ENCODE measurements around the gene CIART.
"Not testable (repeated sequence)": the region's sequence is repeated elsewhere in the genome, so short reads cannot be mapped to it uniquely, and the experiment has no call there.

The CIART gene

DNA sequence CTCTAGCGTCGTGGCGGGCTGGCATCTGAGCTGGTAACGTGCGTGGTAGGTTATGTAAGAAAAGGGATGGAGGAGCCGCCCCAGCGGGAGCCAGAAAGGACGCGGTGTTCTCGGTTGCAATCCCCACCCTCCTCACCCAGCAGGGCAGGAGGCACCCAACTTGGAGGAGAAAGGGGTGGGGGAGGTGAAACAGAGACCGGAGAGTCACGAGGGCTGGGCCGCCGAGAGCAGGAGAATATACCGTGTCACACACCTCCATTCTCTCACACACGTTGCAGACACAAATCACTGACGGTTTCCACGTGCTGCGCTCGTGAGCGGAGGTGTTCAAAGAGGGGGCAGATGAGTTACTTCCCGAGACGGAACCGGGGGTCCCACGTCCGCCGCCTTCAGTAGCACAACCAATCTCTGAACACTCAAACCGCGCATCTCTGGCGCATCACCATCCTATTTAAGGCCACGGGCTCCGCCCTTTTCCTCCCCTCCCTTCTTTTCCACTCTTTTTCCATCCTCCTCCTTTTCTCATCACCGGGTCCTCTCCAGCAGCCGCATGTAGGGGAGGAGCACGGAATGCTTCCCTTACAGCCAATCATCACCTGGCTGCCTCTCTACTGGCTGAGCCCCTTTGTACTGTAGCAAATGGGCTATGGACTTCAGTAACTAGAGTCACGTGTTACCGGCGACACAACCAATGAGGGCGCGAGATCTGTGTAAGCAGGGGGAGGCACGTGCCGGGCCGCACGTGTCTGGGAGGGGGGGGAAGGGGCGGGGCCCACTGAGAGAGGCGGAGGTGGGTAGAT lies at the start of gene CIART:
Gene CIART (plus strand): TSS at position 797 of the 800 bp plus-strand sequence. CDS start 714 bp downstream, outside the sequence.
- peak; percentile 94 for DNase-seq (ENCODE audit: insufficient read length, low spot score)

GRCh38 chr1:150232921-150233320 lies 49.4 kb upstream of the CIART start:
- DNase-seq (ENCODE audit: insufficient read length, low spot score); FAIRE-seq: not testable (repeated sequence)

More for the DNA sequence above, at the start of gene CIART:
- FAIRE-seq: peak; percentile 96

- DNase-seq (ENCODE audit: insufficient read length, low spot score) (no peak), FAIRE-seq (no peak)
Measured at GRCh38 chr1:150233359-150234308, 48.7 kb upstream of the CIART start.

- no peak for FAIRE-seq
- DNase-seq (ENCODE audit: insufficient read length, low spot score): no peak
Measured at GRCh38 chr1:150234309-150234565, 48.1 kb upstream of the CIART start.

GRCh38 chr1:150234566-150235293 lies 47.6 kb upstream of the CIART start:
- no peak for FAIRE-seq
- peak; percentile 66 for DNase-seq (ENCODE audit: insufficient read length, low spot score)

GRCh38 chr1:150235294-150235851 lies 47.0 kb upstream of the CIART start:
- FAIRE-seq (no peak), DNase-seq (ENCODE audit: insufficient read length, low spot score) (no peak)

- DNase-seq (ENCODE audit: insufficient read length, low spot score): peak; percentile 98
- FAIRE-seq: peak; percentile 31
Measured at GRCh38 chr1:150235852-150236613, 46.3 kb upstream of the CIART start, which contains the start of gene ANP32E. TSS of gene ANP32E (minus strand) at chr1:150236112. CDS start at chr1:150235786, 326 bp downstream.

GRCh38 chr1:150236614-150237100 lies 45.7 kb upstream of the CIART start:
- DNase-seq (ENCODE audit: insufficient read length, low spot score) (no peak), FAIRE-seq (no peak)

- DNase-seq (ENCODE audit: insufficient read length, low spot score): not testable (repeated sequence)
Measured at GRCh38 chr1:150237176-150237575, 45.2 kb upstream of the CIART start.

GRCh38 chr1:150237746-150238145 lies 44.6 kb upstream of the CIART start:
- FAIRE-seq (no peak), DNase-seq (ENCODE audit: insufficient read length, low spot score) (no peak)

More at GRCh38 chr1:150237176-150237575, 45.2 kb upstream of the CIART start:
- FAIRE-seq: not testable (repeated sequence)

DNA sequence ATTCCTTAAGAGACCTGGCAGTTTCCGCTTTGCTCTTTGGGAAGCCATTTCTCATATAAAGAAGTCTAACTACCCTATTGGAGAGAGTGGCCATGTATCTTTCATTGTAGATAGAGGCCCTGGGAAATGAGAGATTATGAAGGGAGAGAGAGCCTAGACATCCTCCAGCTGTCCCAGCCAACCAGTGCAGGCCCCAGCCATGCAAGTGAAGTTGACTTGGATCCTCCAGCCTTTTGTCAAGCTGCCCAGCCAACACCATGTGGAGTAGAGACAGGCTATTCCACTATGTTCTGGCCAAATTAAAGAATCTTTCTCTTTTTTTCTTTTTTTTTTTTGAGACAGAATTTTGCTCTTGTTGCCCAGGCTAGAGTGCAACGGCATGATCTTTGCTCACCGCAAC lies 39.4 kb upstream of the CIART start:
- no peak for DNase-seq (ENCODE audit: insufficient read length, low spot score)

DNA sequence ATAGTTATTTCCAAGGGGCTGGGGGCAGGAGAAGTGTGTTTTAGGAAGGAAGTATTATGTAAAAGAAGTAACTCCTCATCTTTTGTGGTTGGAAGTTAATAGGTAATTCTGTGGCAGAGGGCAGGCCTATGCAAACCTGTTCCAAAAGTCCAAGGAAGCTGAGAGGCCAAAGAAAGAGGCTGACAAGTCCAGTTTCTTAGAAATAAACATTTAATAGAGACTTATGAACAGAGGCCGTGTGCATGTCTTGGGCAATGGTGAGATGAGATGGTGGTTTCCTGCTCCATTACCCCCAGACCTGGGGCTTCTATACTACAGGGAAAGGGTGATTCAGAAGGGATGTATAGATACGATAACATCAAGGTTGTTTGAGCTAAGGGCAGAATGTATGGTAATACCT lies 32.4 kb upstream of the CIART start:
- no peak for DNase-seq (ENCODE audit: insufficient read length, low spot score)
- no peak for FAIRE-seq

More for the DNA sequence above, 39.4 kb upstream of the CIART start:
- FAIRE-seq: no peak

DNA sequence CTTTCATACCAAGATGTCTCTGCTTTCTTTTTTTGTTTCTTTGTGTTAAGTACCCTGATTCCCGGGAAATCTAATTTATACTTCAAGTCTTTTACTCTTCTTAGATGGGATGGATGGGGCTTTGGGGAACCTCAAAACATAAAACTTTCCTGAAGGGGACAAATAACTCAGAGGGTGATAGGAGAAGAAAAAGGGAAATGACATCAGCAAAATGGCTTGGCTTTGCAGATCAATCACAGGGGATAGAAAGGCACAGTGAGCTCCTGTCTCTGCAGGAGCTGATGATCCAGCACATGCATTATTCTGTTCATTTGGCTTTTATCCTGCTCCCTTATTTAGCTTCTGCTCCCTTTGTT lies 26.2 kb upstream of the CIART start:
- FAIRE-seq (no peak), DNase-seq (ENCODE audit: insufficient read length, low spot score) (no peak)

DNA sequence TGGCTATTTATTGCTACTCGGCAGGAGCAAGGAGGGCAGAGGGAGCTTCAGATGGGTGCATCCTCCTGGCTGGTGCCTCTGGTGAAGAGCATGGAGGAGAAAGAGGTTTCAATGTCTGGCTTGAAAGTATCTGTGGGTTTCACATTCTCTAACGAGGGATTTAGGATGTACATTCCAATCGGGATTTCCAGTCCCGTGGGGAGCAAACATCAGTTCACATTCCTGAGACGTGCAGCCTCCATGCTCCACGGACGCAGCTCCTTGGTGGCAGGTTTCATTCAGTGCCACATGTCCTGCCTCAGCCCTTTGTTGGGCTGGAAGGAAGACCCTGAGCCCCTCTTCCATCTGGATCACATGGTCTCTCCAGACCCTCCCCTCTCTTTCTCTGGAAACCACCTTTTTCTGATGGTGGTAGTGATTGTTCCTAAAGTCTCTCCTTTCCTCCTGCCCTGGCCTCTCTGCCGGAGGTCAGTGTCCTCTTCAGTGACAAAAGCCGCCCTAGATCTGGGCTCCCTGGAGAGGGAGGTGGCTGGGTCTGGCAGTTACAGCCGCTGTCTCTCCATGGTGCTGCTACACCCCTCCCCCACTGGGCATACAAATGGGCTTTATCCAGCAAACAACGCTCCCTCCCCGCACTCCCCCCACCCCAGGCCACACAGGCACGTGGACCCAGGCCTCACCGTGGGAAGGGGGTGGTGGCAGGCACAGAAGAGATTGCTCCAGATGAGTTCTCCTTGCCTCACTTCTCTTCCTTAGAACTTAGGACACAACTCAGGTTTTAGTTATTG lies 25.6 kb upstream of the CIART start:
- FAIRE-seq (no peak), DNase-seq (ENCODE audit: insufficient read length, low spot score) (no peak)

DNA sequence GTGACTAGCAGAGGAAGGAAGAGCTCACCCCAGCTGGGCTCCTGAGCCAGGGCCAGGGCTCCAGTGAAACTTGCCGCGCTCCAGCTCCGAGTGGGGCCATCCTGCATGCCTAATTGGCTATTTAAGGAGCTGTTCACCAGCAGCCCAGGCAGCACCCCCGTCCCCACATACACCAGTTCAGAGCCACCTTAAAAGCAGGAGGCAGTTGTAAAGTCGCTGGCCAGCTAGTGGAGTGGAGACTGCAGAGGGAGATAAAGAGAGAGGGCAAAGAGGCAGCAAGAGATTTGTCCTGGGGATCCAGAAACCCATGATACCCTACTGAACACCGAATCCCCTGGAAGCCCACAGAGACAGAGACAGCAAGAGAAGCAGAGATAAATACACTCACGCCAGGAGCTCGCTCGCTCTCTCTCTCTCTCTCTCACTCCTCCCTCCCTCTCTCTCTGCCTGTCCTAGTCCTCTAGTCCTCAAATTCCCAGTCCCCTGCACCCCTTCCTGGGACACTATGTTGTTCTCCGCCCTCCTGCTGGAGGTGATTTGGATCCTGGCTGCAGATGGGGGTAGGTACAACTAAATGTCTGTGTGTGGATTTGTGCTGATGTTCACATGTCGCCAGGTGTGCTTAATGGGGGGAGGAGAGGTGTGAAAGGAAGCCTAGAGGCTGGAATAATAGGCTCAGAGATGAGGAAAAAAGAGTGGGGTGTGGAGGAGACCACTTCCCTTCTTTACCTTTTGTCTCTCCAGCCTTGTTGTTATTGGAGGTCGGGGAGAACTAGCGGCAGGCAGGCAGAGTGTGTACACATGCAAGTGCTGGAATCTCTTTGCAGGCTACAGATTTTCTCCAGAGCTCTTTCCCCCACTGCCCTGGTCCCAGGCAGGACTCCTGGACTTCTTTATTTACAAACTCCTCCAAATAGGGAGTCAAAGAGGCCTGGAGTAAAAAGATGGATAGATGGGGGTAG lies 24.4 kb upstream of the CIART start, which contains the start of gene CA14:
Gene CA14 (plus strand): TSS at position 151 of the 962 bp plus-strand sequence. CDS start 355 bp downstream, at position 506.
- DNase-seq (ENCODE audit: insufficient read length, low spot score): no peak
- no peak for FAIRE-seq

GRCh38 chr1:150259217-150259616 lies 23.1 kb upstream of the CIART start:
- FAIRE-seq: no peak
- no peak for DNase-seq (ENCODE audit: insufficient read length, low spot score)

All from HTR-8/SVneo (cell line).